ENCODE data around the gene LRRK2.

GRCh38 chr12:40331886-40332285 lies 107.1 kb downstream of the LRRK2 start:
- TF ChIP-seq, protein P1, sequence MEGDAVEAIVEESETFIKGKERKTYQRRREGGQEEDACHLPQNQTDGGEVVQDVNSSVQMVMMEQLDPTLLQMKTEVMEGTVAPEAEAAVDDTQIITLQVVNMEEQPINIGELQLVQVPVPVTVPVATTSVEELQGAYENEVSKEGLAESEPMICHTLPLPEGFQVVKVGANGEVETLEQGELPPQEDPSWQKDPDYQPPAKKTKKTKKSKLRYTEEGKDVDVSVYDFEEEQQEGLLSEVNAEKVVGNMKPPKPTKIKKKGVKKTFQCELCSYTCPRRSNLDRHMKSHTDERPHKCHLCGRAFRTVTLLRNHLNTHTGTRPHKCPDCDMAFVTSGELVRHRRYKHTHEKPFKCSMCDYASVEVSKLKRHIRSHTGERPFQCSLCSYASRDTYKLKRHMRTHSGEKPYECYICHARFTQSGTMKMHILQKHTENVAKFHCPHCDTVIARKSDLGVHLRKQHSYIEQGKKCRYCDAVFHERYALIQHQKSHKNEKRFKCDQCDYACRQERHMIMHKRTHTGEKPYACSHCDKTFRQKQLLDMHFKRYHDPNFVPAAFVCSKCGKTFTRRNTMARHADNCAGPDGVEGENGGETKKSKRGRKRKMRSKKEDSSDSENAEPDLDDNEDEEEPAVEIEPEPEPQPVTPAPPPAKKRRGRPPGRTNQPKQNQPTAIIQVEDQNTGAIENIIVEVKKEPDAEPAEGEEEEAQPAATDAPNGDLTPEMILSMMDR (IDR thresholded peaks at IDR 0.05): no peak
- no peak for TF ChIP-seq ZFX (IDR thresholded peaks at IDR 0.05; ENCODE audit: borderline replicate concordance)
